ES-I3 (cell line): ENCODE results near the gene GNAQ.
"Not testable (repeated sequence)": the region's sequence is repeated elsewhere in the genome, so short reads cannot be mapped to it uniquely, and the experiment has no call there.

ENCODE experiments used
- H3K36me3 ChIP-seq: 2 replicates; pipeline ENCODE4 v1.6.1; 2013; ENCODE audit warnings: mild to moderate bottlenecking, low read length, control low read depth, moderate library complexity; ENCODE audit not compliant: insufficient read depth
- H3K4me1 ChIP-seq: 2 replicates; pipeline ENCODE4 v1.6.1; 2013; ENCODE audit warnings: mild to moderate bottlenecking, control low read depth, low read length; ENCODE audit not compliant: insufficient read depth
- H3K9ac ChIP-seq: 2 replicates; pipeline ENCODE4 v1.6.1; 2013; ENCODE audit warnings: low read depth, mild to moderate bottlenecking, low read length, moderate library complexity
- H3K9me3 ChIP-seq: 2 replicates; pipeline ENCODE4 v1.6.1; 2013; ENCODE audit warnings: mild to moderate bottlenecking, low read length, moderate library complexity; ENCODE audit not compliant: control insufficient read depth, insufficient read depth

Gene GNAQ

DNA sequence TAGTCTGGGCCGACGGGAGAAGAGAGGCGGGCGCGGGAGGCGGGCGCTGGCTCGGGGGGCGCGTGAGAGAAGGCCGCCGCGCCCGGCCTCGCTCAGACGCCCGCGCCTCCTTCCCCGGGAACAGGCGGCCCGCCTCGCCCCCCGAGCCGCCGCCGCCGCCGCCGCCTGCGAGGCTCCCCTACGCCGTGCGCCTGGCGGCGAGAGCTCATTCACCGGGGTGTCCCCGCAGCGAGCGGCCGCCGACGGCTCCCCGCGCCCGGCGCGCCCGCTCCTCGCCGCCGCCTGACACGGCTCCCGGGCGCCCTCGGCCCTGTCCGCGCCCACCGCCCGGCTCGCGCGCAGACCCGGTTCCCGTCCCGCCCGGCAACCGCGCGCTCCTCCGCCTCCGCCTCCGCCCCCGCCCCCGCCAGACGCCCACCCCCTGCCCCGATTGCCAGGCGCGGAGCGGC, at the start of gene GNAQ:
TSS of gene GNAQ (minus strand) at position 368 of the 449 bp plus-strand sequence. CDS start 576 bp downstream, outside the sequence.
- Histone ChIP-seq H3K9ac (peak within 1 kb of the TSS; percentile 92), H3K9me3 (no peaks in the 10 kb centered on the region), H3K4me1 (peaks cover 24% of the 10 kb centered on the region), H3K36me3 (no peaks in the 10 kb centered on the region)

DNA sequence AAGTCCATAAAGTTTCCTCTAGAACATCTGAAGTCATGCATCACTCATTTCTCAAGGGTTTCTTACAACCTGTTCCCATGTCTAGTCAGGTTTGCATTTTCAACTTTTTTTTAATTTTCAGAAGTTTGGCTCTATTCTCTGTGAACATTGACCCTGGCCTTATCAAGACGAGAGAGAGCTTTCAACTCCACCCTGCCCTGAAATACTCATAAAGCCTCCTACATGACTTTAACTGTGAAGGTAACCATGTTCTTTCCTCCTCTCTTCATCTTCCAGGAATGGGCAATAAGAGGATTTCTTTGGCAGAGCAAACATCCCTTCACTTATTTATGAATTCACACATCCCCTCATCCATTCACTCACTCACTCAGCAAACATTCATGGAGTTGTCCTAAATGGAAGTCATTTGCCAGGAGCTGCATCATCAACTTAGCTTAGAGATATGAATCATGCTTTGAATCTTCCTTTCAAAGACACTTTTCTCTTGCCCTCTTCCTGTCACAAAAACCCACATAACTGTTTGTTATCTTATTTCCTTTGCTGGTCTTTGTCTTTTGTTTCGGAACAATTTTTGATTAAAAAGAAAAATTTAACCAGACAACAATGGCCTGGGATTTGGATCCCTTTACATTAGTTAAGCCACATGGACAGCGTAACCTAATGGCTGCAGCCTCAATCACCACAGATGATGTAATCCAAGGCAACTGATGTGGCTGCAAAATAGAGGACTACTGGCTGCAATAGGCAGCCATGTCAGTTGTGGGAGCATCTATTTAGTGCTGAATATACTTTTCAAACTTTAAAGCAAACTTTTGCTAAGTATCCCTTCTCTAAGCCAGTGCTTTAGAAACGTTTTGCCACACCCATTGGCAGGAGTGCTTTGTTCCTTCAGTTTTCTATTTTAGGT, 43.0 kb upstream of the GNAQ start:
- Histone ChIP-seq H3K36me3 (no peaks in the 10 kb centered on the region), H3K4me1 (no peaks in the 10 kb centered on the region), H3K9ac (no peak overlapping the region), H3K9me3 (no peaks in the 10 kb centered on the region; the same call in 1 of the 2 replicates)

GRCh38 chr9:78073722-78074121, 42.1 kb upstream of the GNAQ start:
- H3K36me3 ChIP-seq = no peaks in the 10 kb centered on the region
- no peaks in the 10 kb centered on the region for H3K4me1 ChIP-seq
- no peak overlapping the region for H3K9ac ChIP-seq
- no peaks in the 10 kb centered on the region; the same call in 1 of the 2 replicates for H3K9me3 ChIP-seq

GRCh38 chr9:78072586-78073199, 41.1 kb upstream of the GNAQ start:
- Histone ChIP-seq H3K9me3 (peaks cover 1% of the 10 kb centered on the region; the same call in 1 of the 2 replicates), H3K9ac (no peak overlapping the region), H3K36me3 (no peaks in the 10 kb centered on the region), H3K4me1 (no peaks in the 10 kb centered on the region)

DNA sequence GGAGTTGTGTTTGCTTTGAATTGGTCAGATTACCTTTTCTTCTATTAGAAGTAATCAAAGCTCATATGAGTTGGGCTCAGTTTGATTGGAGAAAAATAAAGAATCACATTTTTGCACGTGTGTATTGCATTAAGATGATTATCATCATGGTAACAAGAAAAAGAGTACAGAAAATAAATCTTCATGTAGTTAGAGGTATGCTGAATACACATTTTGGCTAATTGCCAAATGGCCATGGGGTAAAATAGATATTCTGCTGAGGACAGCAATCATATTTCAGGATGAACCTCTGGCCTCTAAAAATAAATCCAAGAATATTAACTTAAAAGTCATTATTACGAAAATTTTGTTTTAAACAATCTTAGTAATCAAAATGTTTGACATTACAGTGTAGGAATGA, 38.9 kb upstream of the GNAQ start:
- Histone ChIP-seq H3K36me3 (no peaks in the 10 kb centered on the region), H3K9me3 (peaks cover 10% of the 10 kb centered on the region), H3K4me1 (no peaks in the 10 kb centered on the region), H3K9ac (no peak overlapping the region)

DNA sequence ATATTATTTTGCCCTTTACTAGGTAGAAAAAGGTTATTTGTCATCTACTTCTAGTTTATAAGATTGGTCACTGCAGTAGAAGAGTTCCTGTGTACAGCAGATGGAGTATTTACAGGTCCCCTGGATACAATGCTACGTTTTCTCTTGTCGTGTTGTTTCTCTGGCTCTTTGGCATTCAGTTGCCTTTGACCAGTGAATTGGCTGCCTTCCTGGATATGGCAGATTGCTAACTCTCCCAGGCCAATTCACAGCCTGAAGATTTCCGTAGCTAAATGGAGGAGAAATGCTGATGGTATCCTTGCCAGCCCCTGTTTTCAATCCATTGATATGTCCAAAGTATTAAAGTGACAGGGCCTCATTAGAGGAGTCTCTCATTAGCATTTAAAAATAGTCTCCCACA, 32.5 kb upstream of the GNAQ start:
- Histone ChIP-seq H3K9ac (no peak overlapping the region), H3K9me3 (peaks cover 17% of the 10 kb centered on the region), H3K4me1 (no peaks in the 10 kb centered on the region), H3K36me3 (no peaks in the 10 kb centered on the region)

DNA sequence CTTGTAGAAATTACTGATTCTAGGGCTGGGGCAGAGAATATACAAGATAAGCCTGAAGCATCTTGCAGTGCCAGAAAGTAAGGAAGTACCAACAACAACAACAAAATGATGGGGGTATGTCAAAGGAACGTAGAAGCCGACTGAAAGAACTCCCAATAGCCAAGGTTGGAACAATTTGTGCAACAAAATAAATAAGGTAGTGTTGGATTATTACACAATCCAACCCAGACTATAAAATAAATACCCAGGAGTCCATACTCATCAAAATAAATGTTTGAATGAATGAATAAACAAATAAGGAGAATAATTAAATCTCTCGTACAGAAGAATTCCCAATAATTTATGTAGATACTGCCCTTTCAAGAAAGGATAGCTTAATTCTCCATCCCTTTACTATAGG, 31.1 kb upstream of the GNAQ start:
- no peak overlapping the region for H3K9ac ChIP-seq
- peaks cover 16% of the 10 kb centered on the region for H3K9me3 ChIP-seq
- H3K36me3 ChIP-seq = no peaks in the 10 kb centered on the region
- H3K4me1 ChIP-seq = no peaks in the 10 kb centered on the region

- H3K36me3 ChIP-seq, H3K9ac ChIP-seq: not testable (repeated sequence)
Measured at GRCh38 chr9:78054218-78054617, 22.6 kb upstream of the GNAQ start.

DNA sequence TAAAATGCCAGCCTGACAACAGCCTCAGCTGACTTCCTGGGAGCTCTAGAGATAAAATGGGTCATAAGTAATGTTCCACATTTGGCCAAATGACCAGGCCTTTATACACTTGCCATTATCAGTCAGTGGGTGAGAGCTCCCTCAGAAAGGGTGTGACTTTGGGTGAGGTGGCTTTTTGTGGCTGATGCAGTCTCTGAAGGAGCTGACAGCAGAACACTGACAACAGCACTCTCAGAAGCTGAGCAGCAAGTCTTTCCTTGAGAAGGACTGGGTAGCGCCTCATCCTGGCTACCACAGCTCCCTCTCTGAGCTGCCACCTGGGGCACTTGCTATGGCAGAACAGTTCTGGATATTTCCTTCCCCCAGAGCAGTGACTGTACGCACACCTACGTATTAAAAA, 22.0 kb upstream of the GNAQ start:
- Histone ChIP-seq H3K36me3 (no peaks in the 10 kb centered on the region), H3K9ac (no peak overlapping the region), H3K9me3 (no peaks in the 10 kb centered on the region), H3K4me1 (no peaks in the 10 kb centered on the region)

More at GRCh38 chr9:78054218-78054617, 22.6 kb upstream of the GNAQ start:
- H3K4me1 ChIP-seq, H3K9me3 ChIP-seq: not testable (repeated sequence)

- no peaks in the 10 kb centered on the region for H3K4me1 ChIP-seq
- no peaks in the 10 kb centered on the region for H3K36me3 ChIP-seq
- H3K9me3 ChIP-seq = no peaks in the 10 kb centered on the region
- H3K9ac ChIP-seq = no peak overlapping the region
Measured at GRCh38 chr9:78050421-78050820, 18.8 kb upstream of the GNAQ start.

DNA sequence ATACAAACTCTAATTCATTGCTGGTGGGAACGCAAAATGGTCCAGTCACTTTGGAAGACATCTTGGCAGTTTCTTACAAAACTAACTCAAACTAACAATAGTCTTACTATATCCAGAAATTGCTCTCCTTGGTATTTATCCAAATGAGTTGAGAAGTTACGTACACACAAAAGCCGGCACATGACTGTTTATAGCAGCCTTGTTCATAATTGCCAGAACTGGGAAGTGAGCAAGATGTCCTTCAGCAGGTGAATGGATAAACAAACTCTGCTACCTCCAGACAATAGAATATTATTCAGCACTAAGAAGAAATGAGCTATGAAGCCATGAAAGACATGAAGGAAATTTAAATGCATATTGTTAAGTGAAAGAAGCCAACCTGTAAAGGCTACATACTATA, 17.9 kb upstream of the GNAQ start:
- H3K36me3 ChIP-seq = no peaks in the 10 kb centered on the region
- H3K9me3 ChIP-seq = no peaks in the 10 kb centered on the region
- no peaks in the 10 kb centered on the region for H3K4me1 ChIP-seq
- H3K9ac ChIP-seq = no peak overlapping the region

- H3K4me1 ChIP-seq = no peaks in the 10 kb centered on the region
- H3K9ac ChIP-seq = no peak overlapping the region
- H3K36me3 ChIP-seq = no peaks in the 10 kb centered on the region
- no peaks in the 10 kb centered on the region for H3K9me3 ChIP-seq
Measured at GRCh38 chr9:78047106-78047505, 15.5 kb upstream of the GNAQ start.

DNA sequence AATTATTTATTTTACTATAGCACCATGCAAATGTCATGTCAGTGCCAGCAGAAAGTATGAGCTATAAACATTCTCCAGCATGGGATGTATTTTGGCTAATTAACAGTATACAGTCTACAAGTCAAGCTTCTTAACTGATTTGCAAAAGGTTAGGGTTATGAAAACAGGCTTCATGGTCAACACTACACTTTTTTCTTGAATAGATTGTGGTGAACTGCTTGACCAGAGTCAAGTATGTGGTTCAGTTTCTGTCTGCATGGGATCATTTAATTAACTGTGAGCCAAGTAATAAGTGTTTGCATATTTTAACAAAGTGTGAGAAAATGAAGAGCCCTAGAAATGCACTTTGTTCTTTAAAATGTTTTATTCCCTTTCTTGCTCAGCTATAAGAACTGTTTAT, 14.5 kb upstream of the GNAQ start:
- Histone ChIP-seq H3K9ac (no peak overlapping the region), H3K9me3 (no peaks in the 10 kb centered on the region), H3K4me1 (no peaks in the 10 kb centered on the region), H3K36me3 (no peaks in the 10 kb centered on the region)

DNA sequence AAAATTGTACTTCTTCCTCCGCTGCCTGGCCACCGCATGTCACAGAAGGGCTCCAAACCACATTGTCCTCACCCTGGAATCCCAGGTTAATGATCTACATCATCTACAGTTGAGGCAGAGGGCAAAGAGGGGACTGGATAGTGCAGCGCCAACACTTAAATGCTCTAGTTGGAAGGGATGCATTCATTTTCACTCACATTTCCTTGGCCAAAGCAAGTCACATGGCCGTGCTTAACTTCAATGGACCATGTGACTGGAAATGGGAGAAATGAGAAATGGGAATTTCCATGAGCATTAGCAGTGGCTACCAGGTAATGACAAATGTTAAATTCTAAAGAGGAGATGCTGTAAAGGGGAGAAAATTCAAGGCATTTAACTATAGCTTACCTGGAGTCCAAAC, 13.3 kb upstream of the GNAQ start:
- Histone ChIP-seq H3K9ac (no peak overlapping the region), H3K9me3 (no peaks in the 10 kb centered on the region), H3K36me3 (no peaks in the 10 kb centered on the region), H3K4me1 (no peaks in the 10 kb centered on the region)

DNA sequence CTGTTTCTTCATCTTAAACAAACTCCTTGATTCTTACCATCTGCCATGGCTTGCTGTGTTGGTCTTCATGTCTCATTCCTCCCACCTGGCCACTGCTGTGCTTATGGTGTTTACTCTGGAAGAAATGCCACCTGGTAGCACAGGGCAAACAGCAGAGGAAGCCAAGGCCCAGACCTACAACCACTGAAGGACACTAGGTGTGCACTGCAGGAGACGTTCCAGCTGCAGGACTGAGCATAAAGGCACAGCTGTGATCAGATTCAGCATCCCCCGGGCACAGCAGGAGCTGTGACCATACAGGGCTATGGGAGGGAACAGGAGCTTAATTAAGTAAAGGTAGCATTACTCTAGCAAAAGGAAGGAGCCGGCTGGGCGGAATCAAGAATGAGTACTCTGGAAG, 12.6 kb upstream of the GNAQ start:
- Histone ChIP-seq H3K9me3 (no peaks in the 10 kb centered on the region), H3K9ac (no peak overlapping the region), H3K36me3 (no peaks in the 10 kb centered on the region), H3K4me1 (no peaks in the 10 kb centered on the region)
